ENCODE data around the gene CREBL2.
"Not testable (repeated sequence)": the region's sequence is repeated elsewhere in the genome, so short reads cannot be mapped to it uniquely, and the experiment has no call there.

The CREBL2 gene

GRCh38 chr12:12590961-12591360, 20.7 kb upstream of the CREBL2 start:
- Histone ChIP-seq H3K14ac (ENCODE audit: low read length) (no peak overlapping the region), H3K27me3 (ENCODE audit: insufficient read depth, low read length) (no peaks in the 10 kb centered on the region), H2AK5ac (ENCODE audit: low read length) (no peak overlapping the region), H3K27ac (ENCODE audit: low read depth, low read length) (no peak overlapping the region), H3K4me3 (ENCODE audit: low read depth, low read length) (no peak overlapping the region), H4K91ac (ENCODE audit: low read depth, low read length) (no peak overlapping the region), H3K36me3 (ENCODE audit: control insufficient read depth in 1 of 2, insufficient read depth in 2 of 2, low read length in 2 of 2) (no peaks in the 10 kb centered on the region), H3K4ac (ENCODE audit: low read depth, low read length) (no peak overlapping the region), H4K12ac (ENCODE audit: low read depth, low read length) (no peak overlapping the region), H3K23ac (ENCODE audit: low read length) (no peak overlapping the region), H3K9me3 (ENCODE audit: insufficient read depth, low read depth, low read length) (peaks cover 2% of the 10 kb centered on the region), H3K4me2 (ENCODE audit: low read length) (no peak overlapping the region), H2BK5ac (ENCODE audit: low read depth, low read length, poor library complexity) (no peak overlapping the region), H3K4me1 (ENCODE audit: control insufficient read depth in 1 of 2, insufficient read depth in 2 of 2, low read length in 2 of 2) (peaks cover 6 to 12% of the 10 kb centered on the region in 2 experiments), H3K79me2 (ENCODE audit: control insufficient read depth, insufficient read depth, low read length, poor library complexity) (no peaks in the 10 kb centered on the region), H2AFZ (ENCODE audit: insufficient read depth, low read length, poor library complexity) (no peak overlapping the region), H3K18ac (ENCODE audit: low read length) (no peak overlapping the region), H3K9ac (ENCODE audit: low read length) (no peak overlapping the region), H4K8ac (ENCODE audit: low read depth, low read length) (no peak overlapping the region), H3K79me1 (ENCODE audit: low read length) (peaks cover 7% of the 10 kb centered on the region), H2BK120ac (ENCODE audit: insufficient read depth, low read length, poor library complexity) (no peak overlapping the region), H2BK12ac (ENCODE audit: low read length) (no peak overlapping the region)
- peak; percentile 53 to 62 for DNase-seq
- WGBS (ENCODE audit: extremely low coverage, insufficient coverage, insufficient read length): no CpG with 5 or more reads among the region's 6 CpGs

GRCh38 chr12:12592930-12593329, 18.7 kb upstream of the CREBL2 start:
- Histone ChIP-seq H3K79me2 (ENCODE audit: control insufficient read depth, insufficient read depth, low read length, poor library complexity) (no peaks in the 10 kb centered on the region), H3K4me2 (ENCODE audit: low read length) (no peak overlapping the region), H3K9me3 (ENCODE audit: insufficient read depth, low read depth, low read length) (peaks cover 2% of the 10 kb centered on the region), H3K4ac (ENCODE audit: low read depth, low read length) (no peak overlapping the region), H3K27me3 (ENCODE audit: insufficient read depth, low read length) (no peaks in the 10 kb centered on the region), H3K79me1 (ENCODE audit: low read length) (peaks cover 2% of the 10 kb centered on the region), H2BK120ac (ENCODE audit: insufficient read depth, low read length, poor library complexity) (no peak overlapping the region), H2BK5ac (ENCODE audit: low read depth, low read length, poor library complexity) (no peak overlapping the region), H3K4me3 (ENCODE audit: low read depth, low read length) (no peak overlapping the region), H2AFZ (ENCODE audit: insufficient read depth, low read length, poor library complexity) (no peak overlapping the region), H4K8ac (ENCODE audit: low read depth, low read length) (no peak overlapping the region), H3K14ac (ENCODE audit: low read length) (no peak overlapping the region), H3K27ac (ENCODE audit: low read depth, low read length) (no peak overlapping the region), H3K4me1 (ENCODE audit: control insufficient read depth in 1 of 2, insufficient read depth in 2 of 2, low read length in 2 of 2) (peaks cover 0 to 2% of the 10 kb centered on the region in 2 experiments), H4K12ac (ENCODE audit: low read depth, low read length) (no peak overlapping the region), H3K18ac (ENCODE audit: low read length) (no peak overlapping the region), H3K23ac (ENCODE audit: low read length) (no peak overlapping the region), H3K36me3 (ENCODE audit: control insufficient read depth in 1 of 2, insufficient read depth in 2 of 2, low read length in 2 of 2) (no peaks in the 10 kb centered on the region), H2AK5ac (ENCODE audit: low read length) (no peak overlapping the region), H4K91ac (ENCODE audit: low read depth, low read length) (no peak overlapping the region), H3K9ac (ENCODE audit: low read length) (no peak overlapping the region), H2BK12ac (ENCODE audit: low read length) (no peak overlapping the region)
- WGBS (ENCODE audit: extremely low coverage, insufficient coverage, insufficient read length): no CpG with 5 or more reads among the region's 3 CpGs
- peak in 1 of 2 donors; percentile 64 for DNase-seq

DNA sequence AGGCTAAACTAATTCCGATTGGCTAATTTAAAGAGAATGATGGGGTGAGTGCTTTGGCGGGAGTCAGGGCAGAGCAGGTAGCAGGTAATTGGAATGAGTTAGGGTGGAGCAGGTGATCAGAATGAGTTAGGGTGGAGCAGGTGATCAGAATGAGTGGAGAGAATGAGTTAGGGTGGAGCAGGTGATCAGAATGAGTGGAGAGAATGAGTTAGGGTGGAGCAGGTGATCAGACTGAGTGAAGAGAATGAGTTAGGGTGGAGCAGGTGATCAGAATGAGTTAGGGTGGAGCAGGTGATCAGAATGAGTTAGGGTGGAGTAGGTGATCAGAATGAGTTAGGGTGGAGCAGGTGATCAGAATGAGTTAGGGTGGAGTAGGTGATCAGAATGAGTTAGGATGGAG, 15.7 kb upstream of the CREBL2 start:
- H3K4ac ChIP-seq (ENCODE audit: low read depth, low read length); H3K36me3 ChIP-seq (ENCODE audit: control insufficient read depth in 1 of 2, insufficient read depth in 2 of 2, low read length in 2 of 2); H3K18ac ChIP-seq (ENCODE audit: low read length); H4K8ac ChIP-seq (ENCODE audit: low read depth, low read length); H2BK120ac ChIP-seq (ENCODE audit: insufficient read depth, low read length, poor library complexity); H2AK5ac ChIP-seq (ENCODE audit: low read length); H3K14ac ChIP-seq (ENCODE audit: low read length); H4K12ac ChIP-seq (ENCODE audit: low read depth, low read length); H3K79me1 ChIP-seq (ENCODE audit: low read length); H4K91ac ChIP-seq (ENCODE audit: low read depth, low read length); H2BK5ac ChIP-seq (ENCODE audit: low read depth, low read length, poor library complexity); H2AFZ ChIP-seq (ENCODE audit: insufficient read depth, low read length, poor library complexity); H3K27me3 ChIP-seq (ENCODE audit: insufficient read depth, low read length); H3K4me3 ChIP-seq (ENCODE audit: low read depth, low read length); H3K9me3 ChIP-seq (ENCODE audit: insufficient read depth, low read depth, low read length); H3K79me2 ChIP-seq (ENCODE audit: control insufficient read depth, insufficient read depth, low read length, poor library complexity); H3K4me1 ChIP-seq (ENCODE audit: control insufficient read depth in 1 of 2, insufficient read depth in 2 of 2, low read length in 2 of 2); DNase-seq; H3K9ac ChIP-seq (ENCODE audit: low read length); H3K4me2 ChIP-seq (ENCODE audit: low read length); H3K23ac ChIP-seq (ENCODE audit: low read length); H2BK12ac ChIP-seq (ENCODE audit: low read length); H3K27ac ChIP-seq (ENCODE audit: low read depth, low read length): not testable (repeated sequence)
- WGBS (ENCODE audit: extremely low coverage, insufficient coverage, insufficient read length): no CpG with 5 or more reads among the region's 2 CpGs

GRCh38 chr12:12596598-12596997, 15.1 kb upstream of the CREBL2 start:
- not testable (repeated sequence) for H3K18ac ChIP-seq (ENCODE audit: low read length); H4K91ac ChIP-seq (ENCODE audit: low read depth, low read length); H3K79me2 ChIP-seq (ENCODE audit: control insufficient read depth, insufficient read depth, low read length, poor library complexity); H3K14ac ChIP-seq (ENCODE audit: low read length); H3K9me3 ChIP-seq (ENCODE audit: insufficient read depth, low read depth, low read length); H2BK120ac ChIP-seq (ENCODE audit: insufficient read depth, low read length, poor library complexity); H3K4me1 ChIP-seq (ENCODE audit: control insufficient read depth in 1 of 2, insufficient read depth in 2 of 2, low read length in 2 of 2); H2AFZ ChIP-seq (ENCODE audit: insufficient read depth, low read length, poor library complexity); H3K36me3 ChIP-seq (ENCODE audit: control insufficient read depth in 1 of 2, insufficient read depth in 2 of 2, low read length in 2 of 2); H4K12ac ChIP-seq (ENCODE audit: low read depth, low read length); H3K79me1 ChIP-seq (ENCODE audit: low read length); H3K27ac ChIP-seq (ENCODE audit: low read depth, low read length); H3K9ac ChIP-seq (ENCODE audit: low read length); H3K4me2 ChIP-seq (ENCODE audit: low read length); DNase-seq; H3K27me3 ChIP-seq (ENCODE audit: insufficient read depth, low read length); H3K4me3 ChIP-seq (ENCODE audit: low read depth, low read length); H2BK5ac ChIP-seq (ENCODE audit: low read depth, low read length, poor library complexity); H2AK5ac ChIP-seq (ENCODE audit: low read length); H3K4ac ChIP-seq (ENCODE audit: low read depth, low read length); H2BK12ac ChIP-seq (ENCODE audit: low read length); H4K8ac ChIP-seq (ENCODE audit: low read depth, low read length); H3K23ac ChIP-seq (ENCODE audit: low read length)
- WGBS (ENCODE audit: extremely low coverage, insufficient coverage, insufficient read length): no CpG with 5 or more reads among the region's 3 CpGs
